ENCODE data around the gene PELI1. TPM values are rescaled to one million over a fixed set of nuclear protein-coding genes. Genes with fewer than 3 reads are reported as not detected.

PELI1 gene
- total RNA-seq, 3 donors from 2014 or later (not counting 1 experiment from before 2014, with no cell fraction given), result 42.3 to 141 (median 65.0) TPM

GRCh38 chr2:64112016-64112415 lies 32.2 kb downstream of the PELI1 start:
- intact Hi-C loops (cut with micrococcal nuclease), result no loop called here
- Histone ChIP-seq H3K4me3 (ENCODE audit: low read length) (no peak overlapping the region), H3K27me3 (ENCODE audit: control insufficient read depth, insufficient read depth, low read length) (no peaks in the 10 kb centered on the region), H3K27ac (ENCODE audit: low read length) (no peak overlapping the region), H3K9me3 (ENCODE audit: control insufficient read depth, insufficient read depth, low read length) (no peaks in the 10 kb centered on the region), H3K4me1 (ENCODE audit: control insufficient read depth, insufficient read depth, low read length) (no peaks in the 10 kb centered on the region), H3K36me3 (ENCODE audit: control insufficient read depth, insufficient read depth, low read length) (peaks cover 4% of the 10 kb centered on the region)
- WGBS (ENCODE audit: insufficient coverage), result 100% methylated on average over 3 of the region's 4 CpGs
- ATAC-seq (no peak), DNase-seq (no peak)
- H3K9me3 Mint-ChIP-seq, result no peaks in the 10 kb centered on the region
- TF ChIP-seq CTCF (IDR thresholded peaks at IDR 0.05), result no peak
- no peak overlapping the region for H3K27ac Mint-ChIP-seq
- H3K36me3 Mint-ChIP-seq, result no peaks in the 10 kb centered on the region
- no peaks in the 10 kb centered on the region for H3K27me3 Mint-ChIP-seq (ENCODE audit: low read depth in 2 of 2)
- H3K4me1 Mint-ChIP-seq, result peaks cover 7 to 34% of the 10 kb centered on the region in 2 donors
- no peak overlapping the region for H3K4me3 Mint-ChIP-seq

GRCh38 chr2:64111426-64111825 lies 32.8 kb downstream of the PELI1 start:
- TF ChIP-seq CTCF (IDR thresholded peaks at IDR 0.05), result no peak
- H3K36me3 Mint-ChIP-seq, result no peaks in the 10 kb centered on the region
- ATAC-seq (no peak), DNase-seq (no peak)
- WGBS (ENCODE audit: insufficient coverage), result no CpG with 5 or more reads among the region's 2 CpGs
- no peaks in the 10 kb centered on the region for H3K27me3 Mint-ChIP-seq (ENCODE audit: low read depth in 2 of 2)
- no peaks in the 10 kb centered on the region for H3K9me3 Mint-ChIP-seq
- H3K36me3 ChIP-seq (ENCODE audit: control insufficient read depth, insufficient read depth, low read length), result peaks cover 5% of the 10 kb centered on the region
- no peaks in the 10 kb centered on the region for H3K9me3 ChIP-seq (ENCODE audit: control insufficient read depth, insufficient read depth, low read length)
- no peak overlapping the region for H3K4me3 Mint-ChIP-seq
- H3K4me1 Mint-ChIP-seq, result peaks cover 7 to 34% of the 10 kb centered on the region in 2 donors
- H3K4me1 ChIP-seq (ENCODE audit: control insufficient read depth, insufficient read depth, low read length), result no peaks in the 10 kb centered on the region
- H3K4me3 ChIP-seq (ENCODE audit: low read length), result no peak overlapping the region
- no peak overlapping the region for H3K27ac ChIP-seq (ENCODE audit: low read length)
- intact Hi-C loops (cut with micrococcal nuclease), result no loop called here
- no peaks in the 10 kb centered on the region for H3K27me3 ChIP-seq (ENCODE audit: control insufficient read depth, insufficient read depth, low read length)
- no peak overlapping the region for H3K27ac Mint-ChIP-seq

GRCh38 chr2:64108666-64109241 lies 35.5 kb downstream of the PELI1 start:
- no peaks in the 10 kb centered on the region for H3K27me3 ChIP-seq (ENCODE audit: control insufficient read depth, insufficient read depth, low read length)
- H3K27ac ChIP-seq (ENCODE audit: low read length), result no peak overlapping the region
- intact Hi-C loops (cut with micrococcal nuclease), result no loop called here
- no peak overlapping the region for H3K27ac Mint-ChIP-seq
- H3K9me3 Mint-ChIP-seq, result no peaks in the 10 kb centered on the region
- H3K36me3 Mint-ChIP-seq, result no peaks in the 10 kb centered on the region
- H3K4me3 ChIP-seq (ENCODE audit: low read length), result no peak overlapping the region
- peaks cover 0 to 18% of the 10 kb centered on the region in 2 donors for H3K4me1 Mint-ChIP-seq
- no peak for TF ChIP-seq CTCF (IDR thresholded peaks at IDR 0.05)
- no peak overlapping the region for H3K4me3 Mint-ChIP-seq
- no peaks in the 10 kb centered on the region for H3K9me3 ChIP-seq (ENCODE audit: control insufficient read depth, insufficient read depth, low read length)
- 90% methylated on average over 3 of the region's 3 CpGs for WGBS (ENCODE audit: insufficient coverage)
- H3K27me3 Mint-ChIP-seq (ENCODE audit: low read depth in 2 of 2), result no peaks in the 10 kb centered on the region
- H3K4me1 ChIP-seq (ENCODE audit: control insufficient read depth, insufficient read depth, low read length), result no peaks in the 10 kb centered on the region
- peaks cover 10% of the 10 kb centered on the region for H3K36me3 ChIP-seq (ENCODE audit: control insufficient read depth, insufficient read depth, low read length)
- ATAC-seq (no peak), DNase-seq (no peak)

- no peak for DNase-seq
- no peaks in the 10 kb centered on the region for H3K9me3 Mint-ChIP-seq
- no peak overlapping the region for H3K4me3 Mint-ChIP-seq
- TF ChIP-seq CTCF (IDR thresholded peaks at IDR 0.05), result no peak
- no peaks in the 10 kb centered on the region for H3K36me3 Mint-ChIP-seq
- no peaks in the 10 kb centered on the region for H3K4me1 ChIP-seq (ENCODE audit: control insufficient read depth, insufficient read depth, low read length)
- 100% methylated on average over 2 of the region's 3 CpGs for WGBS (ENCODE audit: insufficient coverage)
- no peak overlapping the region for H3K27ac ChIP-seq (ENCODE audit: low read length)
- H3K4me1 Mint-ChIP-seq, result peaks cover 0 to 18% of the 10 kb centered on the region in 2 donors
- H3K27me3 ChIP-seq (ENCODE audit: control insufficient read depth, insufficient read depth, low read length), result no peaks in the 10 kb centered on the region
- no peak for ATAC-seq
- H3K27ac Mint-ChIP-seq, result no peak overlapping the region
- peaks cover 10% of the 10 kb centered on the region for H3K36me3 ChIP-seq (ENCODE audit: control insufficient read depth, insufficient read depth, low read length)
- intact Hi-C loops (cut with micrococcal nuclease), result no loop called here
- H3K4me3 ChIP-seq (ENCODE audit: low read length), result no peak overlapping the region
- no peaks in the 10 kb centered on the region for H3K9me3 ChIP-seq (ENCODE audit: control insufficient read depth, insufficient read depth, low read length)
- no peaks in the 10 kb centered on the region for H3K27me3 Mint-ChIP-seq (ENCODE audit: low read depth in 2 of 2)
Measured at GRCh38 chr2:64106481-64106880, 37.7 kb downstream of the PELI1 start.
